ENCODE data around the gene RAB44. TPM values are rescaled to one million over a fixed set of nuclear protein-coding genes. Genes with fewer than 3 reads are reported as not detected.
"Not testable (repeated sequence)": the region's sequence is repeated elsewhere in the genome, so short reads cannot be mapped to it uniquely, and the experiment has no call there.

RAB44 gene
- total RNA-seq, 2 experiments from 2014 or later: not detected

DNA sequence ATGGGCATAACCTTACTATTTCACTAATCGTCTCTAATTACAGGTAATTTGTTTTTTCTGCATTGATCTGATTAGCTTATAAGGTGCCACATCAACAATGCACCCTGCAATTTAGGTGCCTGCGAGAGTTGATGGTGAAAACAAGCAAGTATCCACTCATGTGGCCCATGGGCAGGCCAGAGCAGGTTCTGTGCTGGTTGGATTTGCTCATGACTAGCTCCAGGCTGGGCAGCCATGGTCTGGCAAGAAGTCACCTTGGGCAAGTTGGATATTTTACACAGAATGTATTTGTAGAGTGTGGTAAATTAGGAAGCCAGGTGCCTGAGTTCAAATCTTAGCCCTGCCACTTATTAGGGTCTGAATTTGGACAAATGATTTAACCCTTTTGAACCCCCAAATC is 25.3 kb downstream of the RAB44 start:
- H3K4me3 Mint-ChIP-seq: no peak overlapping the region
- H3K9me3 Mint-ChIP-seq: no peaks in the 10 kb centered on the region
- no peak overlapping the region for H3K27ac Mint-ChIP-seq
- H3K4me1 Mint-ChIP-seq: peaks cover 3% of the 10 kb centered on the region
- no peaks in the 10 kb centered on the region for H3K27me3 Mint-ChIP-seq
- H3K36me3 Mint-ChIP-seq: no peaks in the 10 kb centered on the region
- no peak for DNase-seq

DNA sequence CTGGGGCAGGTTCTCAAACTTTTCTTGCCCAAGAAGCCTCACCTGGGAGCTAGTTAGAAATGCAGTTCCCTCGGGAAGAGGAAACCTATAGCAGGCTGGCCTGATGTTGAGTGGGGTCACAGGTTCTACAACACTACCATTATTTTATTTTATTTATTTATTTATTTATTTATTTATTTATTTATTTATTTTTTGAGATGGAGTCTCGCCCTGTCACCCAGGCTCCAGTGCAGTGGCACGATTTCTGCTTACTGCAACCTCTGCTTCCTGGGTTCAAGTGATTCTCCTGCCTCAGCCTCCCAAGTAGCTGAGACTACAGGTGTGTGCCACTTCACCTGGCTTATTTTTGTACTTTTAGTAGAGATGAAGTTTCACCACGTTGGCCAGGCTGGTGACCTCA is 26.4 kb downstream of the RAB44 start:
- H3K9me3 Mint-ChIP-seq, H3K4me3 Mint-ChIP-seq, H3K4me1 Mint-ChIP-seq, H3K27me3 Mint-ChIP-seq, DNase-seq, H3K27ac Mint-ChIP-seq, H3K36me3 Mint-ChIP-seq: not testable (repeated sequence)

DNA sequence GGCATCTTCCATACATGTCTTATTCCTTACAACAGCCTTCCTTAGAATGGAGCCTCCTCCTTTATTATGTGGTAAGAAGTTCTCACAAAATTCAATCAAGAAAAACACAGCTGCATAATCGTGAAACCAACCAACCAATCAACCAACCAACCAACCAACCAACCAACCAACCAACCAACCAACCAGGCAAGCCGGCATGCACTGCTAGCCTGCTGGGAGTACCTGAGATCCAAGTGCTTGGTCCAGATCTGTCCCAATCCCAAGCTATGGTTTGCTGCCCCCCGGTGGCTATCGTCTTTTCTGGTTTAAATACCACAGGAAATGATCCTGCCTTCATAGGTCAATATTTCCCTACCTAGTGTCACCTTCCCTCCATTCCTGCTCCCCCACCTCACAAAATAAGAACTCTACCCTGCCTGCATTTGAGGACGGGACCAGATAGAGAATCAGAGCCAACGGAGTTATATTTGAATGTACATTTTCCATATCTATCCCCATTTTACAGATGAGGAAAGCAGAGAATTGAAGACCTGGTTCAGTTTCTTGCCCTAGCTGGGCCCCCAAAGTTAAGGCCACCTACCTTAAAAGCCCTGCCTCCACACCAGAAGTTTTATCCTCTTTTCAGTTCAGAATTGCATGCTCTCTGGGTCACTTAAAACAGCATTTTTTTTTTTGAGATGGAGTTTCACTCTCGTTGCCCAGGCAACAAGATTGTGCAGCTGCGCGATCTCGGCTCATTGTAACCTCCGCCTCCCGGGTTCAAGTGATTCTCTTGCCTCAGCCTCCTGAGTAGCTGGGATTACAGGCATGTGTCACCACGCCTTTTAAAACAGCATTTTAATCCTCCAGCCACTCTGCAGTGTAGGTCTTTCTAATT is 27.1 kb downstream of the RAB44 start:
- DNase-seq: peak; percentile 38
- Mint-ChIP-seq H3K9me3 (no peaks in the 10 kb centered on the region), H3K36me3 (no peaks in the 10 kb centered on the region), H3K4me1 (peaks cover 3% of the 10 kb centered on the region), H3K27ac (peak overlapping the region; percentile 7), H3K4me3 (no peak overlapping the region), H3K27me3 (no peaks in the 10 kb centered on the region)

DNA sequence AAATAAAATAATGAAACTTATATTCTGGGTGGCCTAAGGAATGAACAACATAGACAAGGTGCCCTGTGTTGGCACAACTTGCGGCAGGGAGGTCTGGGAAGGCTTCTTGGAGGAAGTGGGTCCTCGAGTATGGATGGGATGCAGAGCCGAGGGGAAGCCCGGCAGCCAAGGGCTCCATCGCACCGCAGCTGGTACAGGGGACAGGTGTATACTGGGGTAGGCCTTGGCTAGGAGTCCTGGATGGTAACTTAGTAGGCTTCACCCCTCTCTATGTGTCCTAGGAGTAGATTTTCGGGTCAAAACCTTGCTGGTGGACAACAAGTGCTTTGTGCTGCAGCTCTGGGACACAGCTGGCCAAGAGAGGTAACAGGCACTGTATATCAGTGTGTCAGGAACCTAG is 28.0 kb downstream of the RAB44 start:
- peaks cover 3% of the 10 kb centered on the region for H3K4me1 Mint-ChIP-seq
- no peaks in the 10 kb centered on the region for H3K36me3 Mint-ChIP-seq
- no peak overlapping the region for H3K4me3 Mint-ChIP-seq
- no peaks in the 10 kb centered on the region for H3K9me3 Mint-ChIP-seq
- DNase-seq: no peak
- no peaks in the 10 kb centered on the region for H3K27me3 Mint-ChIP-seq
- no peak overlapping the region for H3K27ac Mint-ChIP-seq

DNA sequence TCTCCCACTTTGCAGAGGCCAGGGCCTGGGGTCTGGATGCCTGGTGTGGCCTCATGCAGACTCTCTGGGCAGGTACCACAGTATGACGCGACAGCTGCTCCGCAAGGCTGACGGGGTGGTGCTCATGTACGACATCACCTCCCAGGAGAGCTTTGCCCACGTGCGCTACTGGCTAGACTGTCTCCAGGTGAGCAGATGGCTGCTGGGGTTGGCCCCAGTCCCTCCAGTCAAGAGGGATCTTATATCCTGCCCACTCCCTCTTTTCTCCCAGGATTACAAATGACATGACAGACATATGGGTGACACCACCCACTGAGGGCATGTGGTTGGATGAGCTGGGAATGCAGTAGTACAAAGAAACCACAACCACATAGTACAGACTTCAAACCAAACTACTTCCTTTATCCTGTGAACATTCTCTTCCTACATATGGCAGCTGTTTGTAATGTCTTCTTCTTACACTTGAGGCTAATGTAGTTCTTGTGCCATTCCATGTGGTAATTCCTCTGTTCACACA is 29.9 kb downstream of the RAB44 start:
- H3K27ac Mint-ChIP-seq: no peak overlapping the region

DNA sequence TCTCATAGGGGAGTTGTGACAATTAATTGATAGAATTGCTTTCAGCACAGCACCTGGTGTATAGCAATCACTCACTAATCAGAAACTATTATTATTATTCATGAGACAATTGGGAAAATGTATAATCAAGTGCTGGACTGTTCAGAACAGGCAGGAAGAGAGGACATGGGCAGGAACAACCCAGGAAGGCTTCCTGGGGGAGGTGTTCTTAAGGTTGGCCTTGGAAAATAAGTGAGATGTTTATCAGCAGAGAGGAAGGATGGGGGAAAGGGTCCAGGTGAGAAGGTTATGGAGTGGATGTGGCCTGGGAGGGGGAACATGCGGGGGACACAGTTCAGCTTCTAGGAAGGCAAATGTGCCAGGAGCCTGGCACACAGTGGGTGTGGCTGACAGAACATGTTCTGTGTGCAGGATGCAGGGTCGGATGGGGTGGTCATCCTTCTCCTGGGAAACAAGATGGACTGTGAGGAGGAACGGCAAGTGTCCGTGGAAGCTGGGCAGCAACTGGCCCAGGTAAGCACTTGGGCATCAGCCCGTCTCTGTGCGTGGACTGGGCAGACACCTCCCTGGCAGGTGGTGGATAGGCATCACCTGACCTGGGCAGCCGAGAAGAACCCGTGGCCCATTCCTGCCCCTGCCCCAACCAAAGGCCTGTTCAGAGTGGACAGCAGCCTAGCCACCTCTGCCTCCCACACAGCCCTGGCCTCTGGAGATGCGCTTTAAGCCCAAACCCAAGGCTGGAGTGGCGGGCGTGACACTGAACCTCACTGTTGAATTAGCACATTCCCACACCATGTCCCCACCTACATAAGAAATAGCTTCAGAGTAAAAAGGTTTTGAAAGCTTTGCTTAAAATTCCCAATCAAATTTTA is 30.9 kb downstream of the RAB44 start:
- Mint-ChIP-seq H3K4me1 (peaks cover 6% of the 10 kb centered on the region), H3K4me3 (no peak overlapping the region), H3K27me3 (no peaks in the 10 kb centered on the region), H3K27ac (no peak overlapping the region), H3K36me3 (no peaks in the 10 kb centered on the region), H3K9me3 (no peaks in the 10 kb centered on the region)
- no peak for DNase-seq

More for the DNA sequence above, 29.9 kb downstream of the RAB44 start:
- Mint-ChIP-seq H3K4me3 (no peak overlapping the region), H3K36me3 (no peaks in the 10 kb centered on the region), H3K4me1 (peaks cover 3% of the 10 kb centered on the region), H3K27me3 (no peaks in the 10 kb centered on the region), H3K9me3 (no peaks in the 10 kb centered on the region)
- DNase-seq: no peak

DNA sequence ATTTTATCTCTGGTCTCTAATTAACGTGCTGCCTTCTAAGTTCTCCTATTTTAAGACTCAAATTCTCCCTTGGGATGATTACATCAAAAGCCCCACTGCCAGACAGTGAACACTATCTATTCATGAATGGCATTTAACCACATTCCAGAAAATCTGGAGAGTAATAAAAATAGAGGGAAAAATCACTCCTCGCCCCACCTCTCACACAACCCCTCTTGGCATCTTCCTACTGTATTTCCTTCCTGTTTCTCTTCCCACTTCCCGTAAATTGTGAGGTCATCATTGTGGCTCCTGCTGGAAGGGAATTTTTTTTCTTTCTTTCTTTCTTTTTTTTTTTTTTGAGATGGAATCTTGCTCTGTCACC is 31.5 kb downstream of the RAB44 start:
- Mint-ChIP-seq H3K36me3 (no peaks in the 10 kb centered on the region), H3K4me3 (no peak overlapping the region), H3K27ac (no peak overlapping the region), H3K4me1 (peaks cover 8% of the 10 kb centered on the region), H3K27me3 (peaks cover 2% of the 10 kb centered on the region), H3K9me3 (no peaks in the 10 kb centered on the region)
- DNase-seq: no peak

DNA sequence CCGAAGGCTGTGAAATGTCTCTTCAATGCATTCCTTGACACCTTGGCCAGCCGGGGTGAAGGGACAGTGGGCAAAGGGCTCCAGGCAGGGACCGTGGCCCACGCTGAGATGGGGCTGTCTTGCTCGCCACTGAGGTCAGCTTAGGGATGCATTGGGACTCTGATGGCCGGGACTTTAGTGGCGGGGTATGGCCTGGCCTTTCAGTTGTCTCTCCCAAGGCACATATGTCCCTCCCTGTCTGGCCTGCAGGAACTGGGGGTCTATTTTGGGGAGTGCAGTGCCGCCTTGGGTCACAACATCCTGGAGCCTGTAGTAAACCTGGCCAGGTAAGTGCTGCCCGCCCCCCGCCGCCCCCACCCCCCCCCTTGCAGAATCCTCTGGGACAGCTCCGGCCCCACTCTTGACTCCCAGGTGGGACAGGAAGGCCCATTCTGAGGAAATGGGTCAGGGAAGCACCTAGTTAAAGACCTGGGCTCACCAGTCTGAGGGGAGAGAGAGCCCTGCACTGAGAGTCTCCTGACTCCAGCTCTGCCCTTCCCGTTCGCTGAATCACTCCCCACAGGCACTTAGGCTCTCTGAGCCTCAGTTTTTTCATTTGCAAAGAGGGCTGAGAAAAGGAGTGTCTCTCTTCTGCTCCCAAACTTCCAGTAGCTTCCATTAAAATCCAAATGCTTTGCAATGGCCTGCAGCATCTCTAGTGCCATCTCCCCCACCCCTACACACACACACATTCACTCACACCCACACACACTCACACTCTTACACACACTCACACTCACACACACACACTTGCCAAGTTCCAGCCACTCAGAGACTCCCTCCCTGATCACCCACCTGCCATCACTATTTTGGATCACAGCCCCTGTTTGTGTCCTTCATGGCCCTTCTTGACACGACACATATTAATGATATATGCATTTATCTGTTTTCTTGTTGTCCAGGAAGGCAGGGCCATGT is 33.1 kb downstream of the RAB44 start:
- Mint-ChIP-seq H3K9me3 (no peaks in the 10 kb centered on the region), H3K27ac (no peak overlapping the region), H3K27me3 (peaks cover 5% of the 10 kb centered on the region), H3K4me1 (peaks cover 16% of the 10 kb centered on the region), H3K4me3 (no peak overlapping the region), H3K36me3 (no peaks in the 10 kb centered on the region)
- no peak for DNase-seq

DNA sequence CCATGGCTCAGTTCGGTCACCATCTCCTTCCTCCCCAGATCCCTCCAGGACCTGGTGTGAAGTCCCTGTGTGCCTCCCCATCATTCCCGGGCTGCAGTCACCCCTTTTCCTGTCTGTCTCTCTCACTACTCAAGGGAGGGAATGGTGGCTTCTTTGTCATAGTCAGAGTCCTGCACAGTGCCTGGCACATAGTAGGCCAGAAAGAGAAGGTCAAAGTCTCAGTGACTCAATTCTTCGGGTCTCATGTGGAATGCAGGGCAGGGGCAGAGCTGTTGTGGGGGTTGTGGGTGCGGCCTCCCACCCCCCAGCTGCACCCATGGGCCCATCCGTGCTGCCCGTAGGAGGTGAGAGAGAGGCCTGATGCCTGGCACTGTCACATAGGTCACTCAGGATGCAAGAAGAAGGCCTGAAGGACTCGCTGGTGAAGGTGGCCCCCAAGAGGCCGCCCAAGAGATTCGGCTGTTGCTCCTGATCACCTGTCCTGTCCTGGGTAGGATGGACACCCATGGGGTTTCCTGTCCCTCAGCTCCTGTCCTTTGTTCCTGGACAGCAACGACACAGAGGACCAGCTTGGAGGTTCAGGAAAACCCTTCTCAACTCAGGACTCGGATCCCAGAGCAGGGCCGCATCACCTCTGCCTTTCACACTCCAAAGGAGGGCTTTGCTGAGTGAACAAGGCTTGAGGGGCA is 34.1 kb downstream of the RAB44 start:
- H3K36me3 Mint-ChIP-seq: no peaks in the 10 kb centered on the region
- no peak overlapping the region for H3K4me3 Mint-ChIP-seq
- H3K9me3 Mint-ChIP-seq: no peaks in the 10 kb centered on the region
- peaks cover 5% of the 10 kb centered on the region for H3K27me3 Mint-ChIP-seq
- H3K27ac Mint-ChIP-seq: no peak overlapping the region
- H3K4me1 Mint-ChIP-seq: peaks cover 13% of the 10 kb centered on the region
- DNase-seq: no peak

DNA sequence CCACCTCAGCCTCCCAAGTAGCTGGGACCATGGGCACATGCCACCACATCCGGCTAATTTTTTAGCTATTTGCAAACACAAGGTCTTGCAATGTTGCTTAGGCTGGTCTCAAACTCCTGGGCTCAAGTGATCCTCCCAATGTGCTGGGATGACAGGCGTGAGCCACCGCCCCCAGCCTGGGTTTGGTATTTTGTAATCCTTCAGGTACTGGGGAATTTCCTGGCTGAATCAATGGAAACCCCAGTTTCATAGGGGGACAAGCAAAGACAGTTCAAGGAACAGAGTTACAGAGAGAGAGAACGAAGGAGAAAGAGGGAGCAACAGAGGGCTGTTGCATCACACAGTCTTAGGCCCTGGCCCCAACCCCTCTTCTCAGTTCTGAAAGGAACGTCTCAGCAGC is 35.7 kb downstream of the RAB44 start:
- Mint-ChIP-seq H3K36me3 (no peaks in the 10 kb centered on the region), H3K27me3 (peaks cover 5% of the 10 kb centered on the region), H3K4me3 (no peak overlapping the region), H3K4me1 (peaks cover 13% of the 10 kb centered on the region), H3K27ac (no peak overlapping the region), H3K9me3 (no peaks in the 10 kb centered on the region)
- no peak for DNase-seq

DNA sequence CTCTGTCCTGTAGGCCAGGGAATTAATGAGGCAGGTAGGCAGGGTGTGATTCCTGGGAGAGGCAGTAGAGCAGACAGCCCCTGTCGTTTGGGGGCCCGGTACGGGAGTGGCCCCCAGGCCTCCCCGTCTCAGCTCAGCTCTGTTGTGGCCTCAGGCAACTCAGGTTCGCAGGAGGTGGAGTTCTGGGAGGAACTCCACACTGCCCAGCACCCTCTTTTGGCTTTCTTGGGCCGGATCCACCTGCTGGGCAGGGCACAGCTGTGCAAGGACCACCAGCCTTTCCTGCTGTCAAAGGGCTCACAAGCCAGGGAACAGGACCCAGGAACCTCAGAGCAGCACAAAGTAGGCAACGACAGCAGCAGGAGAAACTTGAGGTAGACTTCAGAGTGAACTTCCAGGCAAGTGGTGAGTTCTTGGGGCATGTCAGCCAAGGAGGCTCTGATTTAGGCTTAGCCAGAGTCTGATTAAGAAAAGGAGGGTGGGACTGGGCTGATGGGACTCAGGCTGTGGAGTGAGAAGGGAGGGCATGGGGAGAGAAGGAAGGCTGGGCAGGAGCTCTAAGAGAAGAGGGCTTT is 36.9 kb downstream of the RAB44 start:
- Mint-ChIP-seq H3K9me3 (no peaks in the 10 kb centered on the region), H3K4me3 (peak overlapping the region; percentile 59), H3K4me1 (peaks cover 13% of the 10 kb centered on the region)

DNA sequence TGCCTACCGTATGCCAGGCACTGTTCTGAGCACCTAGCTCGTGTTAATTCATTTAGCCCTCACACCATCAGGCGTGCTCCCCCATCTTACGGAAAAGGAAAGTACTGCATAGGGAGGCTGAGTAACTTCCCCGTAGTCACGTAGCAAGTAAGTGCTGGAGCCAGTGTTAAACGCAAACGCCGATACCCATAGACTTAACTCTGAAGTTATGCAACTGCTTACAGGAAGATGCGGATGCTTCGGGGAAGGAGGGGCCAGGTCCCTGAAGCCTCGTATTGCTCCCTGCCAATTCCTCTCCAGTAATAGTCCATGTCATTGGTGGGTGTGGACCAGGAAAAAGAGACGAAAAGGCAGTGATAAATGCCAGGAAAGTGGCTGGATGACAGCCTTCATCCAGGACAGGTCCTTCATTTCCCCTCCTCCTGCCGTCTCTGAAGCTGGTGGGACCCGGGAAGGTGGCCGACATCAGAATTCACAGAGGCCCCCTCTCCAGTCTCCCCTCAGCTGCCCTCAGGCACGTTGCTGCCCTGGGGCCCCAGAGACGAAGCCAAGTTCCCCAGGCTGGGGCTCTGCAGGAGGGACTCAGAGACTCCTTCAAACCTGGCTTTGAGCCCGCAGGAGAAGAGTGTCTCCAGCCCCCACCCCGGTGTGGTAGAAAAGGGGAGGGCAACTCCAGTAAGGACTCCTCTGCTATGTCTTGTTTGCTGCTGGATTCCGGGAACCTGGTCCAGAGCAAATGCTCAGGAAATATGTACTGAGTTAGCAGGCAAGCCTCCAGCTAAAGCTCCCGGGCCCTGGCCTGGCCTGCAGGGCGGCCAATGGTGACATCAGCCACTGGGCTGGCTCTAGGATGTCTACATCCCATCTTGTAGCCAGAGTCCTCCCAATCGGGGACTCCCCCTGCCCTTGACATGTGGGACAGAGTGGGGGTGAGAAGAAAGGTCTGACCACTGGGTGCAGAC is 37.8 kb downstream of the RAB44 start:
- peak overlapping the region; percentile 55 for H3K27ac Mint-ChIP-seq
- H3K36me3 Mint-ChIP-seq: no peaks in the 10 kb centered on the region
- peak overlapping the region; percentile 59 for H3K4me3 Mint-ChIP-seq
- H3K9me3 Mint-ChIP-seq: no peaks in the 10 kb centered on the region
- peaks cover 5% of the 10 kb centered on the region for H3K27me3 Mint-ChIP-seq
- peak; percentile 27 for DNase-seq
- H3K4me1 Mint-ChIP-seq: peaks cover 13% of the 10 kb centered on the region

More for the DNA sequence above, 36.9 kb downstream of the RAB44 start:
- H3K36me3 Mint-ChIP-seq: no peaks in the 10 kb centered on the region
- peaks cover 5% of the 10 kb centered on the region for H3K27me3 Mint-ChIP-seq
- DNase-seq: no peak
- peak overlapping the region; percentile 55 for H3K27ac Mint-ChIP-seq

Measured in activated naive CD8-positive, alpha-beta T cell treated with anti-CD3 and anti-CD28 coated beads for 36 hours (primary cell).